Spleen (tissue), 7 donors: ENCODE results near the gene GAMT.

Experiments
- POLR2A ChIP-seq, 3 donors: fragments of 450-650 bp; IDR thresholded peaks; one replicate each; pipeline ENCODE4 v1.5.1; 2017; ENCODE audit warnings: antibody characterized with exemption in 3 of 3, mild to moderate bottlenecking in 1 of 3
- POLR2AphosphoS5 ChIP-seq, 3 donors: sonication (generic); formaldehyde crosslinking; IDR thresholded peaks; one replicate each; pipeline ENCODE4 v1.5.1; 2017; ENCODE audit warnings: antibody characterized with exemption in 3 of 3
- TF ChIP-seq, protein P1 (sequence below), 11 experiments: fragments of 200-600 bp in 7 of 11; fragments of 450-650 bp in 4 of 11; sonication (generic) in 4 of 11; IDR thresholded peaks in 8 of 11; conservative IDR thresholded peaks in 3 of 11; 1 replicate in 7 of 11; 2 replicates in 4 of 11; pipeline versions ENCODE4 v1.4.0 to v1.8.0; 2016 to 2021; ENCODE audit warnings: antibody characterized with exemption in 11 of 11, inconsistent platforms in 4 of 11, mild to moderate bottlenecking in 1 of 11
- donor health status: DM: no; HTN: no; CAD: no; lungs with moderate emphysema.
- donor health status: DM: no; HTN: no; CAD: no.
- donor health status: DM: no; HTN: no; CAD: no.

GRCh38 chr19:1377176-1377964 lies 24.0 kb downstream of the GAMT start:
- TF ChIP-seq, protein P1, sequence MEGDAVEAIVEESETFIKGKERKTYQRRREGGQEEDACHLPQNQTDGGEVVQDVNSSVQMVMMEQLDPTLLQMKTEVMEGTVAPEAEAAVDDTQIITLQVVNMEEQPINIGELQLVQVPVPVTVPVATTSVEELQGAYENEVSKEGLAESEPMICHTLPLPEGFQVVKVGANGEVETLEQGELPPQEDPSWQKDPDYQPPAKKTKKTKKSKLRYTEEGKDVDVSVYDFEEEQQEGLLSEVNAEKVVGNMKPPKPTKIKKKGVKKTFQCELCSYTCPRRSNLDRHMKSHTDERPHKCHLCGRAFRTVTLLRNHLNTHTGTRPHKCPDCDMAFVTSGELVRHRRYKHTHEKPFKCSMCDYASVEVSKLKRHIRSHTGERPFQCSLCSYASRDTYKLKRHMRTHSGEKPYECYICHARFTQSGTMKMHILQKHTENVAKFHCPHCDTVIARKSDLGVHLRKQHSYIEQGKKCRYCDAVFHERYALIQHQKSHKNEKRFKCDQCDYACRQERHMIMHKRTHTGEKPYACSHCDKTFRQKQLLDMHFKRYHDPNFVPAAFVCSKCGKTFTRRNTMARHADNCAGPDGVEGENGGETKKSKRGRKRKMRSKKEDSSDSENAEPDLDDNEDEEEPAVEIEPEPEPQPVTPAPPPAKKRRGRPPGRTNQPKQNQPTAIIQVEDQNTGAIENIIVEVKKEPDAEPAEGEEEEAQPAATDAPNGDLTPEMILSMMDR (IDR thresholded peaks at IDR 0.05 in 8 of 11, conservative IDR thresholded peaks at IDR 0.05 in 3 of 11) = no peak
- TF ChIP-seq POLR2A (IDR thresholded peaks at IDR 0.05) = no peak
- TF ChIP-seq POLR2AphosphoS5 (IDR thresholded peaks at IDR 0.05) = peak in 1 of 3 donors; percentile 9
